Stimulated activated CD8-positive, alpha-beta memory T cell treated with anti-CD3 and anti-CD28 coated beads, Interleukin-12 subunit alpha, Interleukin-12 subunit beta, amount 100 ng/mL, for 24 hours (primary cell): ENCODE data around the gene TINAG.

Experiments
- DNase-seq: peaks from one replicate; pipeline ENCODE4 v3.0.0-alpha.2; 2020; ENCODE audit errors: extremely low read depth

TINAG gene

DNA sequence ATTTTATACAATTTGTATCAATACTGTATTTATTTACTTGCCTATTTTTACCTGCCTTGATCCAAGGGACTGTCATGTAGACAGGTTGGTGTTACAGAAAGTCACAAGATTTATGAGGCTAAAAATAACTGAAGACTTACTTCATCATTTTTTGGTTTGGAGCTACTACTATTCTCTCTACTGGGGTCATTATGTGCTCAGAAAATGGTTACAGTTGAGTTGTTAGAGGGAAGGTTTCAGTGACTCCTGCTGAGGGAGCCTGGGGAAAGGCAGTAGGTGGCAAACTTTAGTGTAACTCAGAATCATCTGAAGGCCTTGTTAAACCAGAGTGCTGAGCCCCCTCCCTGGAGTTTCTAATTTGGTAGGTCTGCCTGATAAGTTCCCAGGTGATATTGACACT lies 118.8 kb downstream of the TINAG start:
- no peak for DNase-seq

DNA sequence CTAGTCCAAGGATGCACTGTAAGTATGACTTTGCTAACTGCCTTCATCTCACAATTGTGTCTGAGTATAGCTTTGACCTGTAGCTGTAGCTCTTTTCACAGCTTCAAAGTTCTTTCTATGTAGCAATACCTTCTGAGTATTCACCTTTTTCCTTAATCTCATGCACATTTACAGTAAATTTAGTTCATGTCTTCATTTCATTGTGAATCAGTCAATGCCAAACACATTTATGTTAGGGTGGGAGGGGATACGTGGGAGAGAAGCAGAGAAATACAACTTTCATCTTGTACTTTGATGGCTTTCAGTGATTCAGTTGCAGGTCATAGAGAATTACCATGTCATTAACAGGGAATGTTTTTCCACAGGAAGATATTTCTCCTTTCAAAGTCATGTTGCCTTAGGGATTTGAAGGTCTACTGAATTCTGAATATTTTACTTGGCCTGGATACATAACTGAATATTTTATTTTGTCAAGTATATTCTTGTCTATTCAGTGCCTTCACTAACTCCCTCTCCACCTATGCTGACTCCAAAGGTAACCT lies 119.2 kb downstream of the TINAG start:
- no peak for DNase-seq

DNA sequence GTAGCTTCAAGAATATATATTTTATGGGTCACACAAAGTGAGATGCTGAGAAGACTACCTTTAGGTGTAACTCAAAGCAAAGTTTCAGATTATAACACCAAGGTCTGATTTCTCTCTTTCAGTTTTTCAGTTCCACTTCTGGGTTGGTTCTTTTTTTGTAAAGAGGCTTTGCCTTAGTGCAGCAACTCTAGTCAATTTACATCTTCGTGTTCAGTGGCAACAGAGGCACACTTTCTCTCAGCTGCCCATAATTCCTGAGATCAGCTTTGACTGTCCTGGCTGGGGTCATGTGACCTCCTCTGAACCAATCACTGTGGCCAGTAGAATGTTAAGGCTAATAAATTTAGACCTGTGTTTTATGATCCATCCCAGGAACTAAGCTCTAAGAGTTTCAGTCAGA lies 120.2 kb downstream of the TINAG start:
- no peak for DNase-seq

DNA sequence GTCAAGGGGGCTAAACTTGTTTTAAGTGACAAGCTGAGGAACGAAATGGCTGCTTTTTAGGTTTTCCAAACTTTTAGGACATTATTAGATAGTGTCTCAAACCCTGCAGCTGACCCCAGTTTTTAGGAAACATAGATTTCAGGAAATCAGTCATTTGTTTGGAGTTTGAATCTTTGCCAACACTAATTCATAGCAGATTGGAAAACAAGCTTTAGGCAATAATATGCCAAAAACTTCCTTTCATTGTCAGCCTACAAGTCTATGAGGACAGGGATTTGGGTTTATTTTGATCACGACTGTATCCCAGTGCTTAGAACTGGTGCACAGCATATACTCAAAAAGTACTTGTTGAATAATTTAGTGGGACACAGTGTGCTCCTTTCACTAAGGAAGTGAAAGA lies 123.2 kb downstream of the TINAG start:
- no peak for DNase-seq
